Activated naive CD4-positive, alpha-beta T cell treated with anti-CD3 and anti-CD28 coated beads, Interleukin-2, amount 50 U/mL, for 16 hours (primary cell): ENCODE results near the gene ZNF48.

Experiments
- DNase-seq: peaks from one replicate; pipeline ENCODE4 v3.0.0-alpha.2; 2020

ZNF48 gene

GRCh38 chr16:30407804-30408534 is 12.7 kb downstream of the ZNF48 start:
- no peak for DNase-seq

DNA sequence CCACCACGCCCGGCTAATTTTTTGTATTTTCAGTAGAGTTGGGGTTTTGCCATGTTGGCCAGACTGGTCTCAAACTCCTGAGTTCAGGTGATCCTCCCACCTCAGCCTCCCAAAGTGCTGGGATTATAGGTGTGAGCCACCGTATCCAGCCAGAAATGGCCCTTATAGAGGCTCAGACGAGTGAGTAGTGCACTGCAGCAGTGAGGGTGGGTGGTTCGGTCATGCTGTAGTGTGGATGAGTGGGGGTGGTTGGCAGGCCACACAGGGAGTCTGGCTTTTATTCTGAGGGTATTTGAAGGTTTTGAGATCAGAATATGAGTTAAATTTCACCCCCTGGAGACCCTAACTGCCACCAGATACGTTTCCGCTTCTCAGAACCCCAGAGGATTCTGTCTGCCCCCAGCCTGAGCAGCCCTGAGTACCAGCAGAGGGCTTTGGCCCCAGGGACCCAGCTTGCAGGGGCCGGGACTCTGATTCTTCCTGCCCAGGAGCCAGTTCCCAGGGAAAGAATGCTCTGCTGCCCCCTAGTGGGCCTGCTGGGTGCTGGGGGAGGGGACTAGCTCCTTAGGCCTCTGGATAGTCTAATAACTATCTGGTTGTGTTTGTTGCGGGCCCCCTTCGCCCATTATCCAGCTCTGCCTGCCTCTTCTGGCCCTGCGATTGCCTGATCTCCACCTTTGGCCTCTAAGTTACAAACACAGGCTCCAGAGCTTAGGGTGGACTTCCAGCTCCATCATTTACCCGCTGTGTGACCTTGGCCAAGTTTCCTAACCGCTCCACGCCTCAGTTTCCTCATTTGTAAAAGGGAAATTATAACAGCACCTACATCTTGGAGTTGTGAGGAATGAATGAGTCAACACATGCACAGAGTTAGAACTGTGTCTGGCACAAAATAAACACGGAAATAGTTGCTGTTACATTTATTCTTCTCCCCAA is 14.2 kb downstream of the ZNF48 start:
- DNase-seq: peak; percentile 89

GRCh38 chr16:30413112-30413806 is 18.0 kb downstream of the ZNF48 start:
- no peak for DNase-seq

- no peak for DNase-seq
Measured at GRCh38 chr16:30414159-30414558, 18.9 kb downstream of the ZNF48 start.

- DNase-seq: no peak
Measured at GRCh38 chr16:30416047-30416603, 20.9 kb downstream of the ZNF48 start.

DNA sequence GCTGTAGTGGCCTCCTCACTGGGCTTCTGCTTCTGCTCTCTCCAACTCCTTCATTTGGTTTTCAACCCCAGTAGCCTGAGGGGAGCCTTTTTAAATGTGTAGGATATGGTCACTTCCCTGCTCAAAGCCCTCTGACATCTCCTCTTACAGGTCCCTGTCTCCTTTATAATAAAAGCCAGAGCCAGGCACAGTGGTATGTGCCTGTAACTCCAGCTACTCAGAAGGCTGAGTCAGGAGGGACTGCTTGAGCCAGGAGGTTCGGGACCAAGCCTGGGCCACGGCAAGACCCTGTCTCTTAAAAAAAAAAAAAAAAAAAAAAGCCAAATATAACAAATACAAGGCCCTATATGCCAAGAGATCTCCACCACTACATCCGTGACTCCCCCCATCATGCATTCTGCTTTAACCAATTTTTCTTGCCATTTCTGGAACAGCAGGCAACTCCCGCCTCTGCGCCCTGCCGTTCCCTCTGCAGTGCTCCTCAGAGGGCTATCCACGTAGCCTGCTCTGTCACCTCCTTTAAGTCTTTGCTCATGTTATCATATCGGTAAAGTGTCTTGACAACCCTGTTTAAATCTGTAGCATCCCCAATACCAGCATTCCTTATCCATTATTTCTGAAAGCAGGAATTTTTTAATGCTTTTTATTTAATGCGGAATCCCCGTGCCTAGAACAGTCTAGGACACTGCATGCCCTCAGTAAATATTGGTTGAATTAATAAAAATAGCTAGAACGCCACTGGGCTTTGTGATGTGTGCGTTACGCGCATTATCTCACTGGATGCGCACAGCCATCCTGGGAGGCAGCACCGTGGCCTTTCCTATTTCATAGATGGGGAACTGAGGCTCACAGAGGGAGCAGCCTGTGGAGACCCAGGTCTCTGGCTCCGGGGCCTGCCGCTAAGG is 21.7 kb downstream of the ZNF48 start:
- no peak for DNase-seq

DNA sequence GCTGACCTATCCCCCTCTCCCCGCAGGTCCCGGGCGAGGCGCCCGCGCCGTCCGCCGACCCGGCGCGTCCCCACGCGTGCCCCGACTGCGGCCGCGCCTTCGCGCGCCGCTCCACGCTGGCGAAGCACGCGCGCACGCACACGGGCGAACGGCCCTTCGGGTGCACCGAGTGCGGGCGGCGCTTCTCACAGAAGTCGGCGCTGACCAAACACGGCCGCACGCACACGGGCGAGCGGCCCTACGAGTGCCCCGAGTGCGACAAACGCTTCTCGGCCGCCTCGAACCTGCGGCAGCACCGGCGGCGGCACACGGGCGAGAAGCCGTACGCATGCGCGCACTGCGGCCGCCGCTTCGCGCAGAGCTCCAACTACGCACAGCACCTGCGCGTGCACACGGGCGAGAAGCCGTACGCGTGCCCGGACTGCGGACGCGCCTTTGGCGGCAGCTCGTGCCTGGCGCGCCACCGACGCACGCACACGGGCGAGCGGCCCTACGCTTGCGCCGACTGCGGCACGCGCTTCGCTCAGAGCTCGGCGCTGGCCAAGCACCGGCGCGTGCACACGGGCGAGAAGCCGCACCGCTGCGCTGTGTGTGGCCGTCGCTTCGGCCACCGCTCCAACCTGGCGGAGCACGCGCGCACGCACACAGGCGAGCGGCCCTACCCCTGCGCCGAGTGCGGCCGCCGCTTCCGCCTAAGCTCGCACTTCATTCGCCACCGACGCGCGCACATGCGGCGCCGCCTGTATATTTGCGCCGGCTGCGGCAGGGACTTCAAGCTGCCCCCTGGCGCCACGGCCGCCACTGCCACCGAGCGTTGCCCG is 22.5 kb downstream of the ZNF48 start:
- peak; percentile 91 for DNase-seq

DNA sequence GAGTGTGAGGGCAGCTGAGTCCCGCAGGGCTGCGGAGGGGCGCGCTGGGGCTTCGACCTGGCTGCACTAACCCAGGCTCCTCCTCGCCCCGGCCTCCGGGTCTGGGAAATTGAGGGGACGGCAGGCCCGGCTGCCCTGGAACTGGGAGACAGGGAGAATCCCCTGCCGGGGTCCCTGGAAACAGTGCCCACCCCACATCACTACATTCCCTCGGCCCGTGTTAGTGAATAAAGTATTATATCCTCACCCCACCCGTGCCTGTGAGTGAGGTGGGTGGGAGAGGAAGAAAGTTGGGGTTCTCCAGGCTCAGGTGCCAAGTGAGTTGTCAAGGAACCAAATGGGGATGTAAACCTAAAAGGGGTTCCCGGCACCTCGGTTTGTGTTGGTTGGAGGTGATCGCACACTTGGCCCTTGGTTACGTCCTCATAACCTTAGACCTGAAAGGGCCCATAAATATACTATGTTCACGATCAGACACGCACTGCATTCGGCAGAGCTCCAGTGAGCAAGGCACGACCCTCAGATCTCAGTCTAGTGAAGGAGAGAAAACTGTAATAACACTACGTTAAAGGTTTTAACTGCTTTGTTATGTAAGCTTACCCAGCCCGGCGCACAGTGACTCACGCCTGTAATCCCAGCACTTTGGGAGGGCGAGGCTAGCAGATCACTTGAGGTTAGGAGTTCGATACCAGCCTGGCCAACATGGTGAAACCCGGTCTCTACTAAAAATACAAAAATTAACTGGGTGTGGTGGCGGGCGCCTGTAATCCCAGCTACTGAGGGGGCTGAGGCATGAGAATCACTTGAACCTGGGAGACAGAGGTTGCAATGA is 23.3 kb downstream of the ZNF48 start:
- DNase-seq: peak; percentile 15

- no peak for DNase-seq
Measured at GRCh38 chr16:30421010-30421409, 25.8 kb downstream of the ZNF48 start.

DNA sequence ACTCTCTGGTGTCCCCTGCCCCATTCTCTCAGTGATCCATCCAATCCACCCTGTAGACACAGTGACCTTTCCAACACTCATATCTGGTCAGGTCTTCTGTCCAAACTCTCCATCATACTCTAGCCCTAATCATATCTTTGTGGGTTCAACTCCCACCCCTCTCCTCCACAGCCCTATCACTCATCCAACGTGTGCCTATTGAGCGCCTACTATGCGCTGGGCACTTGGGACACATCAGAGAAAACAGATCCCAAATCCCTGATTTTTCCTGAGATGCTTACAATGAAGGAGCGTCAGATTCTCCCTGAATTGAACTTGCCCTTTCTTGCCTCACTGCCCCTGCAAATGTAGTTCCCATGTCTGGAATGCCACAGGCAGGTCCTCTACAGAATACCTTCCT is 32.8 kb downstream of the ZNF48 start:
- no peak for DNase-seq

- DNase-seq: no peak
Measured at GRCh38 chr16:30429418-30429677, 34.1 kb downstream of the ZNF48 start.

DNA sequence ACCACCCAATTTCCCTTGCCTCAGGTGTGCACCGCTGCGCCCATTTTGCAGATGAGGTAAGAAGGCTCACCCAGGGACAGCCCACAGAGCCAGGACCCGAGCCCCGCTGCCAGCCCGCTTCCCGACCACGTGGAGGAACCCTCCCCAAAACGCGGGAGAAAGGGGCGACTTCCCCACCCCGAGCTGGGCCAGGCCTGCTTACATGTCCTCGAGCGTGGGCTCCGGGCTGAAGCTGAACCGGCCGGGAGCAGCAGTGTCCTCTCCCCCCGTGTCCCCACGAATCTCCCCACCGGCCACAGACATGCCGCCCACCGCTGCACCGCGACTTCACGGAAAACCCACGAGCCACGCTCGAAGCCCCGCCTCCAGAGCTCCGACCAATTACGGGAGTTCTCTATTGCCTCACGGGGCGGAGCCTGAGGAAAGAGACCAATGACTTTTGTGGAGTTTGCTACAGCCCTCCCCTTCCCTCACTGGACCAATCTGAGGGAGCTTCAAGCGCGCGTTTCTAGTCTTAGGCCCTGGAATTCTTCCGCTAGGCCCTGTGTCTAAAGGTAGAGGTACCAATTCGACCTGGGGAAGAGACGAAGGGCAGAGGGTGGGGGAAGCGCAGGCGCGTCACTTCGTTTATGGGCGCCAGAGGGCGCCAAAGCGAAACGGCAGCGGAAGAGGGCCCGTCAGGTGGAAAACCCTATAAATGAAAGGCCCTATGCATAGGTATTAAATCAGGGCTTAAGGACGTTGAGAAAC is 34.6 kb downstream of the ZNF48 start, which contains the start of gene DCTPP1:
TSS of gene DCTPP1 (minus strand) at position 353 of the 750 bp plus-strand sequence. CDS start at position 303, 50 bp downstream.
- peak; percentile 97 for DNase-seq

- DNase-seq: no peak
Measured at GRCh38 chr16:30430428-30430970, 35.3 kb downstream of the ZNF48 start.

DNA sequence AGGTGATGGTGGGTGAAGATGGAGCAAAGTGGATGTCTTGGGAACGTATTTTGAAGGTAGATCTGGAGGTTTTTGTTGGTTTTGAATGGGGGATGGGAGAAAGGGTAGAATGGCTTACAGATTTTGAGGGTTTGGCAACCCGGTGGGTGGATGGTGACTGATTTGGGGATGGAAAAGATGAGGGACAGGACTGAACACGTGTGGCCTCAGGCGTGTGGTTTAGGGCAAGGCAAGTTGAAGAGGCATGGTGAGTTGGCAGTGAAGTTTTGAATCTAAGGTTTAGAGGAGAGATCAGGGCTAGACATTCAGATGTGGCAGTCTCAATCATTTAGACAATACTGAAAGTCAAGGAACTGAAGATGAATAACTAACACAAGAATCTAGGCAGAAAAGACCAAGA is 39.6 kb downstream of the ZNF48 start:
- DNase-seq: peak; percentile 44

- DNase-seq: no peak
Measured at GRCh38 chr16:30437511-30438046, 42.4 kb downstream of the ZNF48 start.

DNA sequence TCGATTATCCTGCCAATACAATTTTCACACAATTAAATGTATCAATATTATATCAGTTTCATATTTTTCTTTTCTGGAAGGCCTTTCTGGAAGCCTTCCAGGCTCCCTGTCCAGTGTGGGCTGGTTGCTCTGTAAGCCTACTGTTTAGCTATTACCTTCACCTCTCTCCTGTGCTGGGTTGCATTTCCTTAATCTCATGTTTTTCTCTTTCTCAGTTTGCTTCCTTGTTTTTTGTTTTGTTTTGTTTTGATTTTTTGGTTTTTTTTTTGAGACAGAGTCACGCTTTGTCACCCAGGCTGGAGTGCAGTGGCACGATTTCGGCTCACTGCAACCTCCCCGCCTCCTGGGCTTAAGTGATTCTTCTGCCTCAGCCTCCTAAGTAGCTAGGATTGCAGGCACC is 43.6 kb downstream of the ZNF48 start:
- no peak for DNase-seq

DNA sequence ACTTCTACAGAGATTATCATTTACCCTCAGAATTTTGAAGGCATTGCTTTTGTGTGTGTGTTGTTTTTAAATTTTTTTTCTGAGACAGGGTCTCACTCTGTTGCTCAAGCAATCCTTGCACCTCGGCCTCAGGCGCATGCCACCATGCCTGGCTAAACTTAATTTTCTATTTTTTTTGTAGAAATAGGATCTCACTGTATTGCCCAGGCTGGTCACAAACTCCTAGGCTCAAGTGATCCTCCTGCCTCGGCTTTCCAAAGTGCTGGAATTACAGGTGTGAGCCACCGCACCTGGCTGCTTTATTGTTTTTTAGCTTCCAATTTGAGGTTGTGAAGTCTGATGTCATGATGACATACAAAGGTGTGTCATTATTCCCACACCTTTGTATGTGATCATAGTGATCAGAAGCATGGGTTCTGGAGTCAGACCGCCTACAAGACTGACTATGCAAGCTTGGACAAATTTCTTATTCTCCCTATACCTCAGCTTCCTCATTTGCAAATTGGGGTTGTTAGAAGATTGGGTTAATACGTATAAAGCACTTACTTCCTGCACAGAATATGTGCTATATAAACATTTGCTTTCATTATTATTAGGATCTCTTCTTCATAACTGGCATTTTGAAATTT is 44.6 kb downstream of the ZNF48 start:
- DNase-seq: no peak

DNA sequence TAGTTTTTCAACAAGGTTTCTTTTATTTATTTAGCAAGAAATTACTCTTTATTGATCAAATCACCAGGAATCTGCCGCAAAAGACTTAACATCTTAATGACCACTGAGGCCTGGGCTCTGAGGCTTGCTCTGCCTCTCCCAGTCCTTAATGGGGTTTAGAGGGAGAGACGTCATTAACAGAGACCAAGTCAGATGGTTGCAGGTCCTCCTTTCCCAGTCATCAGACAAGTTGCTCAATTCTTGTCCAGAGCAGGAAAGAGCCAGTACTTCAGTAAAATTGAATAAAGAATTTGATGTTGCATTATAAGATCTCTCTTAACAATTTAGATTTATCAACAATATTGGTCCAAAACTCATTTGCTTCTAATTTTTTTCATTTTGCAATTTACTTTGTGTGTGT is 48.4 kb downstream of the ZNF48 start:
- DNase-seq: no peak
